Erythroblast (primary cell): ENCODE measurements around the gene POMT1.

Experiments used
- GATA1 ChIP-seq: IDR thresholded peaks from 2 replicates; pipeline ENCODE4 v1.6.1; 2011; ENCODE audit warnings: low read depth, mild to moderate bottlenecking, control low read depth, low read length, moderate library complexity
- POLR2A ChIP-seq: IDR thresholded peaks from 2 replicates; pipeline ENCODE4 v1.6.1; 2011; ENCODE audit warnings: mild to moderate bottlenecking, low read length

- TF ChIP-seq POLR2A (no peak), GATA1 (no peak)
Measured at GRCh38 chr9:131468031-131468430, 34.7 kb upstream of the POMT1 start.
